ENCODE results near the gene AKNAD1.

- no peak for TF ChIP-seq POLR2A (IDR thresholded peaks at IDR 0.05; ENCODE audit: low read depth, low read length)
- no peak for TF ChIP-seq POLR2AphosphoS5 (IDR thresholded peaks at IDR 0.05; ENCODE audit: low read depth, low read length)
- no peak for TF ChIP-seq TAF1 (IDR thresholded peaks at IDR 0.05; ENCODE audit: borderline replicate concordance, low read depth, low read length)
Observed at GRCh38 chr1:108813326-108813725, 43.6 kb downstream of the AKNAD1 start.

All from GM12892 (cell line).